HepG2 (cell line): Measurements from ENCODE around the gene FCER1G. TPM values are rescaled to one million over a fixed set of nuclear protein-coding genes. Genes with fewer than 3 reads are reported as not detected.

Source experiments
- BRCA1 ChIP-seq: sonication (generic); formaldehyde crosslinking; IDR thresholded peaks from 2 replicates; pipeline ENCODE4 v1.4.0; 2020; ENCODE audit warnings: missing genetic modification reagents
- CC2D1A ChIP-seq: sonication (generic); formaldehyde crosslinking; IDR thresholded peaks from 2 replicates; pipeline ENCODE4 v1.8.1; 2023; ENCODE audit warnings: mild to moderate bottlenecking, missing genetic modification reagents
- DMAP1 ChIP-seq: IDR thresholded peaks from 2 replicates; pipeline ENCODE4 v1.6.1; 2016
- ELF3 ChIP-seq: IDR thresholded peaks from 2 replicates; pipeline ENCODE4 v1.6.1; 2016; ENCODE audit warnings: missing genetic modification reagents, missing compliant biosample characterization
- GABPA ChIP-seq, 2 experiments: IDR thresholded peaks; 2 replicates each; pipeline ENCODE4 v1.6.1; 2011 to 2016; ENCODE audit warnings: low read depth in 2 of 2, low read length in 1 of 2, missing biosample characterization in 1 of 2, missing genetic modification characterization in 1 of 2
- KLF9 ChIP-seq: IDR thresholded peaks from 2 replicates; pipeline ENCODE4 v1.6.1; 2016; ENCODE audit warnings: low read depth
- MAFK ChIP-seq, 2 experiments: IDR thresholded peaks in 1 of 2; conservative IDR thresholded peaks in 1 of 2; 2 replicates each; pipeline ENCODE4 v1.6.1; 2011; ENCODE audit warnings: improper control_type of control experiment in 2 of 2, low read length in 2 of 2
- MIXL1 ChIP-seq: IDR thresholded peaks from 2 replicates; pipeline ENCODE4 v1.6.1; 2016
- NCOA2 ChIP-seq: sonication (generic); formaldehyde crosslinking; IDR thresholded peaks from 2 replicates; pipeline ENCODE4 v1.8.0; 2022; ENCODE audit warnings: inconsistent platforms
- NR2C2 ChIP-seq: sonication (generic); formaldehyde crosslinking; IDR thresholded peaks from 2 replicates; pipeline ENCODE4 v1.4.0; 2020; ENCODE audit warnings: missing genetic modification reagents, mild to moderate bottlenecking, moderate library complexity, borderline replicate concordance
- NR2F2 ChIP-seq: IDR thresholded peaks from 2 replicates; pipeline ENCODE4 v1.6.1; 2012; ENCODE audit warnings: low read depth, inconsistent platforms, borderline replicate concordance
- YEATS4 ChIP-seq: sonication (generic); formaldehyde crosslinking; IDR thresholded peaks from 2 replicates; pipeline ENCODE4 v1.4.0; 2020; ENCODE audit warnings: missing genetic modification reagents, borderline replicate concordance
- ZFP37 ChIP-seq: sonication (generic); formaldehyde crosslinking; IDR thresholded peaks from 2 replicates; pipeline ENCODE4 v1.4.0; 2020; ENCODE audit warnings: missing genetic modification reagents, borderline replicate concordance
- ZFYVE20 ChIP-seq: sonication (generic); formaldehyde crosslinking; IDR thresholded peaks from 2 replicates; pipeline ENCODE4 v1.8.0; 2023; ENCODE audit warnings: low read depth, mild to moderate bottlenecking, moderate library complexity, missing genetic modification reagents, borderline replicate concordance
- ZNF432 ChIP-seq: sonication (generic); formaldehyde crosslinking; IDR thresholded peaks from 2 replicates; pipeline ENCODE4 v1.5.0; 2020; ENCODE audit warnings: missing genetic modification reagents, mild to moderate bottlenecking, borderline replicate concordance
- ZNF510 ChIP-seq: sonication (generic); formaldehyde crosslinking; IDR thresholded peaks from 2 replicates; pipeline ENCODE4 v1.4.0; 2020; ENCODE audit warnings: low read depth, mild to moderate bottlenecking, missing genetic modification reagents
- ZNF670 ChIP-seq: sonication (generic); formaldehyde crosslinking; IDR thresholded peaks from 2 replicates; pipeline ENCODE4 v1.8.0; 2022; ENCODE audit warnings: mild to moderate bottlenecking, missing genetic modification reagents, borderline replicate concordance
- ZNF7 ChIP-seq: IDR thresholded peaks from 2 replicates; pipeline ENCODE4 v1.6.1; 2016; ENCODE audit warnings: missing biosample characterization, missing genetic modification reagents
- ZNF768 ChIP-seq: sonication (generic); formaldehyde crosslinking; IDR thresholded peaks from 2 replicates; pipeline ENCODE4 v1.4.0; 2020; ENCODE audit warnings: missing genetic modification reagents
- ZNF790 ChIP-seq: sonication (generic); formaldehyde crosslinking; IDR thresholded peaks from 2 replicates; pipeline ENCODE4 v1.8.0; 2022; ENCODE audit warnings: missing genetic modification reagents, mild to moderate bottlenecking, borderline replicate concordance
- ZNF816 ChIP-seq: sonication (generic); formaldehyde crosslinking; IDR thresholded peaks from 2 replicates; pipeline ENCODE4 v1.8.0; 2022; ENCODE audit warnings: missing genetic modification reagents, mild to moderate bottlenecking, borderline replicate concordance
- ZSCAN9 ChIP-seq: IDR thresholded peaks from 2 replicates; pipeline ENCODE4 v1.6.1; 2016; ENCODE audit warnings: borderline replicate concordance
- polyA plus RNA-seq, 8 experiments: library from polyadenylated mRNA; depleted of rRNA in 3 of 8; stranded (reverse) in 7 of 8; unstranded in 1 of 8; fragments of >200 nt; fragmentation: Illumina TruSeq in 4 of 8; extraction: Trizol in 4 of 8; gene quantifications; 2 replicates each; pipeline versions ENCODE4 v1.2.1 to v1.2.3, GENCODE V29; 2011 to 2016; ENCODE audit warnings: low read depth in 4 of 8, missing spikeins in 1 of 8, mixed read lengths in 1 of 8; ENCODE audit not compliant: insufficient read depth in 1 of 8
- total RNA-seq, 5 experiments: library from RNA; depleted of rRNA; stranded (reverse); fragments of >200 nt; fragmentation: Illumina TruSeq; extraction: Trizol; gene quantifications; 2 replicates each; pipeline ENCODE4 v1.2.3, GENCODE V29; 2016; ENCODE audit warnings: low read depth in 1 of 5
- TF ChIP-seq, protein P1 (sequence below): sonication (generic); formaldehyde crosslinking; IDR thresholded peaks from 2 replicates; pipeline ENCODE4 v1.4.0; 2020; ENCODE audit warnings: mild to moderate bottlenecking, missing genetic modification reagents, borderline replicate concordance
- TF ChIP-seq, protein P2 (sequence below): sonication (generic); formaldehyde crosslinking; conservative IDR thresholded peaks from 2 replicates; pipeline ENCODE4 v1.4.0; 2020; ENCODE audit warnings: missing genetic modification reagents

FCER1G gene
- total and polyA plus RNA-seq, 2 of the 13 experiments (the other 11 are each of a cell fraction or from before 2014, with no cell fraction given): 1.3 to 6.4 TPM

DNA sequence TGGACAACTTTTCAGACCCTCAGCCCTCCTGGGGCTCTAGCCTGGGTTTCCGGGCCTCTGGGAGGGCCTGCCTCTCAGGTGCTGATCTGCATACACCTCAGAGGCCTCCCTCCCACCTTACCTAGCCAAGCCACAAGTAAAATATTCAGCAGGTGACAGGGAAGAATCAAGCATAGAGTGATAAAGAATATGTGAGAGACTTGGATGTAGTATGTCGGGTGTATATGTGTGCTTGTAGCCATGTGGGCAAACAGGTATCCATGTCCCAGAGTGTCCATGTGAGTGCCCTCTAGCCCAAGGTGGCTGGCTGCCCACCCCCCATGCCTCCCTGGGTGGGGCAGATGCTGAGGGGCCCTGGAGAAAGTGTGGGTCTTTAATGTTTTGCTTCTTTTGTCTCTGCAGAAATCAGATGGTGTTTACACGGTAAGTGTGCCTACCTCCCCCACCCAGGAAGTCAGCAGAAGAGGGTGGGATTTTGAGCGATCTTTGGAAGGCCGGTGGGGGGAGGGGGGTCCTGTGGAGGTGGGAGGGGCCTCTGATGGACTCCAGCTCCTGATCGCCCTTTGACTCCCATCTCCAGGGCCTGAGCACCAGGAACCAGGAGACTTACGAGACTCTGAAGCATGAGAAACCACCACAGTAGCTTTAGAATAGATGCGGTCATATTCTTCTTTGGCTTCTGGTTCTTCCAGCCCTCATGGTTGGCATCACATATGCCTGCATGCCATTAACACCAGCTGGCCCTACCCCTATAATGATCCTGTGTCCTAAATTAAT, 3.4 kb downstream of the FCER1G start (continued):
- TF ChIP-seq CC2D1A (CRISPR knock-in tag) (0 out of 2 replicates have a peak, but pooled peaks have one; percentile 67), NCOA2 (peak; percentile 83), ZFP37 (no peak), ZNF432 (CRISPR knock-in tag) (no peak), GABPA (IDR thresholded peaks at IDR 0.05; ENCODE audit: low read depth, low read length) (no peak), GABPA (CRISPR knock-in tag; IDR thresholded peaks at IDR 0.05; ENCODE audit: low read depth) (no peak), ZNF670 (CRISPR knock-in tag) (no peak), ZNF768 (CRISPR knock-in tag) (no peak), MAFK (conservative IDR thresholded peaks at IDR 0.05 in 1 of 2, IDR thresholded peaks at IDR 0.05 in 1 of 2; ENCODE audit: low read length in 2 of 2) (no peak), ZNF510 (CRISPR knock-in tag) (no peak), ELF3 (peak; percentile 68; the same call in 1 of the 2 replicates), NR2C2 (CRISPR knock-in tag) (no peak), MIXL1 (CRISPR knock-in tag) (peak; percentile 75), NR2F2 (no peak), ZFYVE20 (no peak), DMAP1 (CRISPR knock-in tag) (peak; percentile 88), ZNF790 (CRISPR knock-in tag) (no peak), ZNF7 (no peak), KLF9 (CRISPR knock-in tag) (no peak), YEATS4 (CRISPR knock-in tag) (no peak), ZNF816 (CRISPR knock-in tag) (no peak), BRCA1 (CRISPR knock-in tag) (no peak), ZSCAN9 (CRISPR knock-in tag) (0 out of 2 replicates have a peak, but pooled peaks have one; percentile 22)
- TF ChIP-seq, protein P1, sequence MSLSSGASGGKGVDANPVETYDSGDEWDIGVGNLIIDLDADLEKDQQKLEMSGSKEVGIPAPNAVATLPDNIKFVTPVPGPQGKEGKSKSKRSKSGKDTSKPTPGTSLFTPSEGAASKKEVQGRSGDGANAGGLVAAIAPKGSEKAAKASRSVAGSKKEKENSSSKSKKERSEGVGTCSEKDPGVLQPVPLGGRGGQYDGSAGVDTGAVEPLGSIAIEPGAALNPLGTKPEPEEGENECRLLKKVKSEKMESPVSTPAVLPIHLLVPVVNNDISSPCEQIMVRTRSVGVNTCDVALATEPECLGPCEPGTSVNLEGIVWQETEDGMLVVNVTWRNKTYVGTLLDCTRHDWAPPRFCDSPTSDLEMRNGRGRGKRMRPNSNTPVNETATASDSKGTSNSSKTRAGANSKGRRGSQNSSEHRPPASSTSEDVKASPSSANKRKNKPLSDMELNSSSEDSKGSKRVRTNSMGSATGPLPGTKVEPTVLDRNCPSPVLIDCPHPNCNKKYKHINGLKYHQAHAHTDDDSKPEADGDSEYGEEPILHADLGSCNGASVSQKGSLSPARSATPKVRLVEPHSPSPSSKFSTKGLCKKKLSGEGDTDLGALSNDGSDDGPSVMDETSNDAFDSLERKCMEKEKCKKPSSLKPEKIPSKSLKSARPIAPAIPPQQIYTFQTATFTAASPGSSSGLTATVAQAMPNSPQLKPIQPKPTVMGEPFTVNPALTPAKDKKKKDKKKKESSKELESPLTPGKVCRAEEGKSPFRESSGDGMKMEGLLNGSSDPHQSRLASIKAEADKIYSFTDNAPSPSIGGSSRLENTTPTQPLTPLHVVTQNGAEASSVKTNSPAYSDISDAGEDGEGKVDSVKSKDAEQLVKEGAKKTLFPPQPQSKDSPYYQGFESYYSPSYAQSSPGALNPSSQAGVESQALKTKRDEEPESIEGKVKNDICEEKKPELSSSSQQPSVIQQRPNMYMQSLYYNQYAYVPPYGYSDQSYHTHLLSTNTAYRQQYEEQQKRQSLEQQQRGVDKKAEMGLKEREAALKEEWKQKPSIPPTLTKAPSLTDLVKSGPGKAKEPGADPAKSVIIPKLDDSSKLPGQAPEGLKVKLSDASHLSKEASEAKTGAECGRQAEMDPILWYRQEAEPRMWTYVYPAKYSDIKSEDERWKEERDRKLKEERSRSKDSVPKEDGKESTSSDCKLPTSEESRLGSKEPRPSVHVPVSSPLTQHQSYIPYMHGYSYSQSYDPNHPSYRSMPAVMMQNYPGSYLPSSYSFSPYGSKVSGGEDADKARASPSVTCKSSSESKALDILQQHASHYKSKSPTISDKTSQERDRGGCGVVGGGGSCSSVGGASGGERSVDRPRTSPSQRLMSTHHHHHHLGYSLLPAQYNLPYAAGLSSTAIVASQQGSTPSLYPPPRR: peak; percentile 87; the same call in 1 of the 2 replicates
- TF ChIP-seq, protein P2, sequence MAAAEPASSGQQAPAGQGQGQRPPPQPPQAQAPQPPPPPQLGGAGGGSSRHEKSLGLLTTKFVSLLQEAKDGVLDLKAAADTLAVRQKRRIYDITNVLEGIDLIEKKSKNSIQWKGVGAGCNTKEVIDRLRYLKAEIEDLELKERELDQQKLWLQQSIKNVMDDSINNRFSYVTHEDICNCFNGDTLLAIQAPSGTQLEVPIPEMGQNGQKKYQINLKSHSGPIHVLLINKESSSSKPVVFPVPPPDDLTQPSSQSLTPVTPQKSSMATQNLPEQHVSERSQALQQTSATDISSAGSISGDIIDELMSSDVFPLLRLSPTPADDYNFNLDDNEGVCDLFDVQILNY: no peak
